ENCODE measurements around the gene AP5B1.

Gene AP5B1

DNA sequence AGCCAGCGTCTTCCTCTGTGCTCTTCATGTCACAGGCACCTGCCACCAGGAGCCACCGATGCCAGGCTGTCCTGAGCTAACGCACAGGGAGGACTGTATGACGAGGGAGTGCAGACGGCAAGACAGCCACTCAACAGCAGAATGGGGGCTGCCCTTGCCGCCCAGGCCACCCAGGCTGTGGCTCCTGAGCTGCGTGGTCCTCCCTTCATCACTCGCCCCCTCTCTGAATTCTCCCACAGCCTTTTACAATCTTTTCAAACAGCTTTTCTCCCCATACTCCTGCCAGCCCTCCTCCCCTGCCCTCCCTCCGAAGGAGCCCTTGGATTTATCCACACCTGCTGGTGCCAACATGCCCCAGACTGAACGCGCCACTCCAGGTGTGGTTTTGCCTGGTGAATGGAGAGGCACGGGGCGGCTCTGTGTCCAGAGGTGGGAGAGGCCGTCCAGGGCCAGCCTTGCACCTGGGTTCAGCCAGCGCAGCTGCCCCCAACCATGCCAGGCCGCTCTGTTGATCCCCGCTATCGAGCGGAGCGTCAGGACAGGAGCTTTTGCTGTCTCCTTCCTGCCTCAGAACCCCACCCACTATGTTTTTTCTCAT lies 28.1 kb upstream of the AP5B1 start (continued):
- TF ChIP-seq ZNF248 (tag by site-specific recombination; IDR thresholded peaks at IDR 0.05) (no peak), ZNF792 (tag by site-specific recombination; IDR thresholded peaks at IDR 0.05) (no peak), ZFP41 (tag by site-specific recombination; IDR thresholded peaks at IDR 0.05; ENCODE audit: borderline replicate concordance) (no peak), ZNF416 (tag by site-specific recombination; IDR thresholded peaks at IDR 0.05) (no peak), TCF7L2 (IDR thresholded peaks at IDR 0.05; ENCODE audit: borderline replicate concordance, low read depth, low read length) (no peak), ZNF600 (tag by site-specific recombination; IDR thresholded peaks at IDR 0.05) (no peak)

DNA sequence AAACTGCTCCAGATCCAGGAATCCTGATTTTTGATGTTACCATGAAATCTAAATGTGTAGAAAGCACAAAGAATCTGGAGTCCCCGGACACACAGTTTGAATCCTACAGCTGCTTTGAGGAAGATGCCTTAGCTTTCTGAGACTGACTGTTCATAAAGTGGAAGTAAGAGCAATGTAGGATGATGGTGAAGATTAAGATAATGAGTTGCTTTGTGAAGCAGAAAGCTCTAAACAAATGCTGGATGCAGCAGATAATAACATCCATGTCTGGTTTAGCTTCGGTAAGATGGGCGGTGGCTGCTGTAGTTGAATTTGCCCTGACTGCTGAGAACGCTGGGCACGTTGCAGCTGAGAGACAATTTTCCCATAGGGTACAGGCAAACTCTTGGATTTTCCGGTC lies 26.2 kb upstream of the AP5B1 start:
- no peaks in the 10 kb centered on the region for H3K9me3 ChIP-seq (ENCODE audit: control insufficient read depth, insufficient read depth, low read depth, low read length)
- no peak overlapping the region for H3K27ac ChIP-seq (ENCODE audit: extremely low read depth, low read depth, low read length)
- H3K4me1 ChIP-seq (ENCODE audit: control insufficient read depth, insufficient read depth, low read length): no peaks in the 10 kb centered on the region
- no peaks in the 10 kb centered on the region for H3K36me3 ChIP-seq (ENCODE audit: control insufficient read depth in 2 of 2, insufficient read depth in 1 of 2, low read length in 2 of 2)
- TF ChIP-seq ZNF138 (tag by site-specific recombination; IDR thresholded peaks at IDR 0.05; ENCODE audit: borderline replicate concordance) (no peak), ZNF114 (tag by site-specific recombination; IDR thresholded peaks at IDR 0.05) (no peak), ZIC2 (tag by site-specific recombination; IDR thresholded peaks at IDR 0.05) (no peak), EGR2 (tag by site-specific recombination; IDR thresholded peaks at IDR 0.05; ENCODE audit: low read depth) (no peak), TCF7L2 (IDR thresholded peaks at IDR 0.05; ENCODE audit: borderline replicate concordance, low read depth, low read length) (no peak), ZBTB8A (tag by site-specific recombination; IDR thresholded peaks at IDR 0.05) (no peak), ZNF133 (tag by site-specific recombination; IDR thresholded peaks at IDR 0.05) (no peak), ZNF184 (tag by site-specific recombination; IDR thresholded peaks at IDR 0.05) (no peak), ZNF175 (tag by site-specific recombination; IDR thresholded peaks at IDR 0.05) (no peak), ZNF561 (tag by site-specific recombination; IDR thresholded peaks at IDR 0.05; ENCODE audit: borderline replicate concordance) (no peak), BCL11A (tag by site-specific recombination; IDR thresholded peaks at IDR 0.05; ENCODE audit: low read depth) (no peak), HOXD13 (CRISPR knock-in tag; IDR thresholded peaks at IDR 0.05; ENCODE audit: borderline replicate concordance) (no peak), KLF1 (tag by site-specific recombination; IDR thresholded peaks at IDR 0.05) (no peak), ZNF707 (tag by site-specific recombination; IDR thresholded peaks at IDR 0.05) (no peak), ZFP37 (tag by site-specific recombination; IDR thresholded peaks at IDR 0.05) (no peak), ZBTB21 (tag by site-specific recombination; IDR thresholded peaks at IDR 0.05) (no peak)
- TF ChIP-seq, protein P1, sequence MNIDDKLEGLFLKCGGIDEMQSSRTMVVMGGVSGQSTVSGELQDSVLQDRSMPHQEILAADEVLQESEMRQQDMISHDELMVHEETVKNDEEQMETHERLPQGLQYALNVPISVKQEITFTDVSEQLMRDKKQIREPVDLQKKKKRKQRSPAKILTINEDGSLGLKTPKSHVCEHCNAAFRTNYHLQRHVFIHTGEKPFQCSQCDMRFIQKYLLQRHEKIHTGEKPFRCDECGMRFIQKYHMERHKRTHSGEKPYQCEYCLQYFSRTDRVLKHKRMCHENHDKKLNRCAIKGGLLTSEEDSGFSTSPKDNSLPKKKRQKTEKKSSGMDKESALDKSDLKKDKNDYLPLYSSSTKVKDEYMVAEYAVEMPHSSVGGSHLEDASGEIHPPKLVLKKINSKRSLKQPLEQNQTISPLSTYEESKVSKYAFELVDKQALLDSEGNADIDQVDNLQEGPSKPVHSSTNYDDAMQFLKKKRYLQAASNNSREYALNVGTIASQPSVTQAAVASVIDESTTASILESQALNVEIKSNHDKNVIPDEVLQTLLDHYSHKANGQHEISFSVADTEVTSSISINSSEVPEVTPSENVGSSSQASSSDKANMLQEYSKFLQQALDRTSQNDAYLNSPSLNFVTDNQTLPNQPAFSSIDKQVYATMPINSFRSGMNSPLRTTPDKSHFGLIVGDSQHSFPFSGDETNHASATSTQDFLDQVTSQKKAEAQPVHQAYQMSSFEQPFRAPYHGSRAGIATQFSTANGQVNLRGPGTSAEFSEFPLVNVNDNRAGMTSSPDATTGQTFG (tag by site-specific recombination; IDR thresholded peaks at IDR 0.05; ENCODE audit: borderline replicate concordance): no peak
- TF ChIP-seq, protein P2, sequence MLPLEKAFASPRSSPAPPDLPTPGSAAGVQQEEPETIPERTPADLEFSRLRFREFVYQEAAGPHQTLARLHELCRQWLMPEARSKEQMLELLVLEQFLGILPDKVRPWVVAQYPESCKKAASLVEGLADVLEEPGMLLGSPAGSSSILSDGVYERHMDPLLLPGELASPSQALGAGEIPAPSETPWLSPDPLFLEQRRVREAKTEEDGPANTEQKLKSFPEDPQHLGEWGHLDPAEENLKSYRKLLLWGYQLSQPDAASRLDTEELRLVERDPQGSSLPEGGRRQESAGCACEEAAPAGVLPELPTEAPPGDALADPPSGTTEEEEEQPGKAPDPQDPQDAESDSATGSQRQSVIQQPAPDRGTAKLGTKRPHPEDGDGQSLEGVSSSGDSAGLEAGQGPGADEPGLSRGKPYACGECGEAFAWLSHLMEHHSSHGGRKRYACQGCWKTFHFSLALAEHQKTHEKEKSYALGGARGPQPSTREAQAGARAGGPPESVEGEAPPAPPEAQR (tag by site-specific recombination; IDR thresholded peaks at IDR 0.05): no peak
- TF ChIP-seq, protein P3, sequence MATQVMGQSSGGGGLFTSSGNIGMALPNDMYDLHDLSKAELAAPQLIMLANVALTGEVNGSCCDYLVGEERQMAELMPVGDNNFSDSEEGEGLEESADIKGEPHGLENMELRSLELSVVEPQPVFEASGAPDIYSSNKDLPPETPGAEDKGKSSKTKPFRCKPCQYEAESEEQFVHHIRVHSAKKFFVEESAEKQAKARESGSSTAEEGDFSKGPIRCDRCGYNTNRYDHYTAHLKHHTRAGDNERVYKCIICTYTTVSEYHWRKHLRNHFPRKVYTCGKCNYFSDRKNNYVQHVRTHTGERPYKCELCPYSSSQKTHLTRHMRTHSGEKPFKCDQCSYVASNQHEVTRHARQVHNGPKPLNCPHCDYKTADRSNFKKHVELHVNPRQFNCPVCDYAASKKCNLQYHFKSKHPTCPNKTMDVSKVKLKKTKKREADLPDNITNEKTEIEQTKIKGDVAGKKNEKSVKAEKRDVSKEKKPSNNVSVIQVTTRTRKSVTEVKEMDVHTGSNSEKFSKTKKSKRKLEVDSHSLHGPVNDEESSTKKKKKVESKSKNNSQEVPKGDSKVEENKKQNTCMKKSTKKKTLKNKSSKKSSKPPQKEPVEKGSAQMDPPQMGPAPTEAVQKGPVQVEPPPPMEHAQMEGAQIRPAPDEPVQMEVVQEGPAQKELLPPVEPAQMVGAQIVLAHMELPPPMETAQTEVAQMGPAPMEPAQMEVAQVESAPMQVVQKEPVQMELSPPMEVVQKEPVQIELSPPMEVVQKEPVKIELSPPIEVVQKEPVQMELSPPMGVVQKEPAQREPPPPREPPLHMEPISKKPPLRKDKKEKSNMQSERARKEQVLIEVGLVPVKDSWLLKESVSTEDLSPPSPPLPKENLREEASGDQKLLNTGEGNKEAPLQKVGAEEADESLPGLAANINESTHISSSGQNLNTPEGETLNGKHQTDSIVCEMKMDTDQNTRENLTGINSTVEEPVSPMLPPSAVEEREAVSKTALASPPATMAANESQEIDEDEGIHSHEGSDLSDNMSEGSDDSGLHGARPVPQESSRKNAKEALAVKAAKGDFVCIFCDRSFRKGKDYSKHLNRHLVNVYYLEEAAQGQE (tag by site-specific recombination; IDR thresholded peaks at IDR 0.05): no peak
- CTCF ChIA-PET: interaction anchor here (0.6 to 3.5 kb wide), 7 partner anchors 11 to 169 kb away, joined by 3 to 30 read pairs (median 4); partner anchors contain the start of gene SIPA1
- no peak overlapping the region for H3K4me3 ChIP-seq (ENCODE audit: low read depth, low read length)
- POLR2A ChIA-PET: interaction anchor here (1.6 kb wide), 1 partner anchor 95 kb away, joined by 7 read pairs; the partner anchor contains the start of gene KAT5

Measured in HEK293 (cell line).